HepG2 (cell line): Measurements from ENCODE around the gene GRM4.

ENCODE experiments used
- KAT2B ChIP-seq: fragments of 150-350 bp; IDR thresholded peaks from 2 replicates; pipeline ENCODE4 v1.6.1; 2014; ENCODE audit warnings: low read depth, low read length, borderline replicate concordance
- SP1 ChIP-seq, 2 experiments: fragments of 450-650 bp in 1 of 2; sonication (generic) in 1 of 2; formaldehyde crosslinking in 1 of 2; IDR thresholded peaks; 2 replicates each; pipeline versions ENCODE4 v1.4.0 to v1.6.1; 2016 to 2020; ENCODE audit warnings: missing genetic modification reagents in 1 of 2
- TF ChIP-seq, protein P1 (sequence below): IDR thresholded peaks from 2 replicates; pipeline ENCODE4 v1.6.1; 2016; ENCODE audit warnings: low read depth, missing genetic modification reagents, missing compliant biosample characterization

DNA sequence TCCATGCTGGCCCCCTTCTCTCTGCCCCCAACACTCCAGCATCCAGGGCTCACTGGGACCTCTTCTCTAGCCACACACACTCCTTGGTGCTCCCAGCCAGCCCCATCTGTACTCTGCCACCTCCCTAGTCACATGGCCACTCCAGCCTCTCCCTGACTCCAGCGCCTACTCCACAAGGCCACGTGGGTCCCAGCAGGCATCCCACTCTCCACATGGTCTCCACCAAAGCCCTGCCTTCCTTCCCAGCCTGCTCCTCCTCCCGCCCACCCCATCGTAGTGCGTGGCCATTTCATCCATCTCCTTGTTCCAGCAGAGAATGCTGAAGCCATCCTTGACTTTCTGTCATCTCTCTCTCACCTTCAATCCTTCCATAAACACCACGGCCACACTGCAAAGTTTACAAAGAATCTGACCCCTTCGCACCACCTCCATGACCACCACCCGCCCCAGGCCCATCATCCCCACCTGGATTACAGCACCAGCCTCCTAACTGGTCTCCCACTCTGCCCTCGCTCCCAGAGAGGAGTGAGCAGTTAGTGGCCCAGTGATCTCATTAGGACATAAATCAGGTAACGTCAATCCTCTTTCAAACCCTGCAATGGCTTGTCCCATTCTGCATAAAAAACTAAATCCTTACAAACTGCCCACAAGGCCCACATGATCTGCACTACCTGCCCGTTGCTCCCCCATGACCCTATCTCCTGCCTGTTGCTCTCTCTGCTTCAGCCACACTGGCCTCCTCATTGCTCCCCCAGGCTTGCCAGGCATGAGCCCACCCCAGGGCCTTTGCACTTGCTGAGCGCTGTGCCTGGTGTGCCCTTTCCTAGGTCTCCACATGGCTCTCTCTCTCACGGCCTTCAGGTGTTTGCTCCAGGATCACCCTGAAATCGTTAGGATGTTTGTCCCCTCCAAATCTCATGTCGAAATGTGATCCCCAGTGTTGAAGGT is 96.2 kb downstream of the GRM4 start:
- TF ChIP-seq SP1 (IDR thresholded peaks at IDR 0.05) (no peak), SP1 (CRISPR knock-in tag; IDR thresholded peaks at IDR 0.05) (no peak), KAT2B (no peak)
- TF ChIP-seq, protein P1, sequence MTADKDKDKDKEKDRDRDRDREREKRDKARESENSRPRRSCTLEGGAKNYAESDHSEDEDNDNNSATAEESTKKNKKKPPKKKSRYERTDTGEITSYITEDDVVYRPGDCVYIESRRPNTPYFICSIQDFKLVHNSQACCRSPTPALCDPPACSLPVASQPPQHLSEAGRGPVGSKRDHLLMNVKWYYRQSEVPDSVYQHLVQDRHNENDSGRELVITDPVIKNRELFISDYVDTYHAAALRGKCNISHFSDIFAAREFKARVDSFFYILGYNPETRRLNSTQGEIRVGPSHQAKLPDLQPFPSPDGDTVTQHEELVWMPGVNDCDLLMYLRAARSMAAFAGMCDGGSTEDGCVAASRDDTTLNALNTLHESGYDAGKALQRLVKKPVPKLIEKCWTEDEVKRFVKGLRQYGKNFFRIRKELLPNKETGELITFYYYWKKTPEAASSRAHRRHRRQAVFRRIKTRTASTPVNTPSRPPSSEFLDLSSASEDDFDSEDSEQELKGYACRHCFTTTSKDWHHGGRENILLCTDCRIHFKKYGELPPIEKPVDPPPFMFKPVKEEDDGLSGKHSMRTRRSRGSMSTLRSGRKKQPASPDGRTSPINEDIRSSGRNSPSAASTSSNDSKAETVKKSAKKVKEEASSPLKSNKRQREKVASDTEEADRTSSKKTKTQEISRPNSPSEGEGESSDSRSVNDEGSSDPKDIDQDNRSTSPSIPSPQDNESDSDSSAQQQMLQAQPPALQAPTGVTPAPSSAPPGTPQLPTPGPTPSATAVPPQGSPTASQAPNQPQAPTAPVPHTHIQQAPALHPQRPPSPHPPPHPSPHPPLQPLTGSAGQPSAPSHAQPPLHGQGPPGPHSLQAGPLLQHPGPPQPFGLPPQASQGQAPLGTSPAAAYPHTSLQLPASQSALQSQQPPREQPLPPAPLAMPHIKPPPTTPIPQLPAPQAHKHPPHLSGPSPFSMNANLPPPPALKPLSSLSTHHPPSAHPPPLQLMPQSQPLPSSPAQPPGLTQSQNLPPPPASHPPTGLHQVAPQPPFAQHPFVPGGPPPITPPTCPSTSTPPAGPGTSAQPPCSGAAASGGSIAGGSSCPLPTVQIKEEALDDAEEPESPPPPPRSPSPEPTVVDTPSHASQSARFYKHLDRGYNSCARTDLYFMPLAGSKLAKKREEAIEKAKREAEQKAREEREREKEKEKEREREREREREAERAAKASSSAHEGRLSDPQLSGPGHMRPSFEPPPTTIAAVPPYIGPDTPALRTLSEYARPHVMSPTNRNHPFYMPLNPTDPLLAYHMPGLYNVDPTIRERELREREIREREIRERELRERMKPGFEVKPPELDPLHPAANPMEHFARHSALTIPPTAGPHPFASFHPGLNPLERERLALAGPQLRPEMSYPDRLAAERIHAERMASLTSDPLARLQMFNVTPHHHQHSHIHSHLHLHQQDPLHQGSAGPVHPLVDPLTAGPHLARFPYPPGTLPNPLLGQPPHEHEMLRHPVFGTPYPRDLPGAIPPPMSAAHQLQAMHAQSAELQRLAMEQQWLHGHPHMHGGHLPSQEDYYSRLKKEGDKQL (CRISPR knock-in tag): no peak
